Measurements from ENCODE around the gene GRAP.
"Not testable (repeated sequence)": the region's sequence is repeated elsewhere in the genome, so short reads cannot be mapped to it uniquely, and the experiment has no call there.

Gene GRAP

GRCh38 chr17:19042369-19042768 is 4.4 kb downstream of the GRAP start:
- DNase-seq (ENCODE audit: low spot score), result not testable (repeated sequence)

GRCh38 chr17:19041871-19042270 is 4.9 kb downstream of the GRAP start:
- not testable (repeated sequence) for DNase-seq (ENCODE audit: low spot score)

- not testable (repeated sequence) for DNase-seq (ENCODE audit: low spot score)
These were observed 6.4 kb downstream of the GRAP start for GRCh38 chr17:19040350-19040749.

GRCh38 chr17:19038730-19039129 is 8.0 kb downstream of the GRAP start:
- DNase-seq (ENCODE audit: low spot score), result not testable (repeated sequence)

GRCh38 chr17:19038007-19038406 is 8.8 kb downstream of the GRAP start:
- not testable (repeated sequence) for DNase-seq (ENCODE audit: low spot score)

- DNase-seq (ENCODE audit: low spot score), result not testable (repeated sequence)
These were observed 9.2 kb downstream of the GRAP start for GRCh38 chr17:19037547-19037946.

- not testable (repeated sequence) for DNase-seq (ENCODE audit: low spot score)
These were observed 10.6 kb downstream of the GRAP start for GRCh38 chr17:19036186-19036585.

- DNase-seq (ENCODE audit: low spot score), result not testable (repeated sequence)
These were observed 14.3 kb downstream of the GRAP start for GRCh38 chr17:19032377-19032988.

- not testable (repeated sequence) for DNase-seq (ENCODE audit: low spot score)
These were observed 15.0 kb downstream of the GRAP start for GRCh38 chr17:19031729-19032128.

GRCh38 chr17:19030771-19031449 is 15.8 kb downstream of the GRAP start:
- not testable (repeated sequence) for DNase-seq (ENCODE audit: low spot score)

GRCh38 chr17:19029740-19030139 is 17.0 kb downstream of the GRAP start:
- DNase-seq (ENCODE audit: low spot score), result not testable (repeated sequence)

GRCh38 chr17:19028671-19029070 is 18.1 kb downstream of the GRAP start:
- DNase-seq (ENCODE audit: low spot score), result not testable (repeated sequence)

- no peak for DNase-seq (ENCODE audit: low spot score)
These were observed 22.4 kb downstream of the GRAP start for GRCh38 chr17:19024101-19025078.

- no peak for DNase-seq (ENCODE audit: low spot score)
These were observed 23.4 kb downstream of the GRAP start for GRCh38 chr17:19023209-19023999.

GRCh38 chr17:19022747-19023146 is 24.0 kb downstream of the GRAP start:
- DNase-seq (ENCODE audit: low spot score), result no peak

- no peak for DNase-seq (ENCODE audit: low spot score)
These were observed 24.6 kb downstream of the GRAP start for GRCh38 chr17:19022128-19022527.

- peak; percentile 11 for DNase-seq (ENCODE audit: low spot score)
These were observed 25.1 kb downstream of the GRAP start for GRCh38 chr17:19021622-19022083.

GRCh38 chr17:19021011-19021621 is 25.6 kb downstream of the GRAP start:
- not testable (repeated sequence) for DNase-seq (ENCODE audit: low spot score)

- DNase-seq (ENCODE audit: low spot score), result no peak
These were observed 26.7 kb downstream of the GRAP start for GRCh38 chr17:19020016-19020415.

GRCh38 chr17:19019041-19019941 is 27.5 kb downstream of the GRAP start:
- no peak for DNase-seq (ENCODE audit: low spot score)

Data from hematopoietic multipotent progenitor cell treated with erythropoietin and hydrocortisone succinate and interleukin-3 and kit ligand, for 17 days (in vitro differentiated cells).